Measurements from ENCODE around the gene ADAMTS1.

DNA sequence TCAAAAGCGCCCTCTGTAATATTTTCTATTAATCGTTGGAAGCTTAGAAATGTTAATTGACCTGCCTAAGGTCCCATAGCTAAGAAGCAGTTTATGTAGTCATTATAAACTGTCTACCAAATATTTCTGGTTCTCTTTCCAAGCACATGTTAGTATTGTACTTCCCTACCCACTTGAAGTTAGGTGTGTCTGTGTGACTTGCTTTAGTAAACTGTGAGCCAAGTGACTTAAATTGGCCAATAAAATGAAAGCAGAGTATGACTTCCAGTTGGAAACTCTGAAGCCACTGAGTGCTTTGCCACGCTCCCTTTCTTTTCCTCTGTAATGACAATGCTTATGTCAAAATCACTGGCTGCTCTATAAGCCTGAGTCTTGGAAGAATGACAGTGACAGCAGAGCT is 20.6 kb upstream of the ADAMTS1 start:
- TF ChIP-seq, protein P1, sequence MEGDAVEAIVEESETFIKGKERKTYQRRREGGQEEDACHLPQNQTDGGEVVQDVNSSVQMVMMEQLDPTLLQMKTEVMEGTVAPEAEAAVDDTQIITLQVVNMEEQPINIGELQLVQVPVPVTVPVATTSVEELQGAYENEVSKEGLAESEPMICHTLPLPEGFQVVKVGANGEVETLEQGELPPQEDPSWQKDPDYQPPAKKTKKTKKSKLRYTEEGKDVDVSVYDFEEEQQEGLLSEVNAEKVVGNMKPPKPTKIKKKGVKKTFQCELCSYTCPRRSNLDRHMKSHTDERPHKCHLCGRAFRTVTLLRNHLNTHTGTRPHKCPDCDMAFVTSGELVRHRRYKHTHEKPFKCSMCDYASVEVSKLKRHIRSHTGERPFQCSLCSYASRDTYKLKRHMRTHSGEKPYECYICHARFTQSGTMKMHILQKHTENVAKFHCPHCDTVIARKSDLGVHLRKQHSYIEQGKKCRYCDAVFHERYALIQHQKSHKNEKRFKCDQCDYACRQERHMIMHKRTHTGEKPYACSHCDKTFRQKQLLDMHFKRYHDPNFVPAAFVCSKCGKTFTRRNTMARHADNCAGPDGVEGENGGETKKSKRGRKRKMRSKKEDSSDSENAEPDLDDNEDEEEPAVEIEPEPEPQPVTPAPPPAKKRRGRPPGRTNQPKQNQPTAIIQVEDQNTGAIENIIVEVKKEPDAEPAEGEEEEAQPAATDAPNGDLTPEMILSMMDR (IDR thresholded peaks at IDR 0.05; ENCODE audit: insufficient read depth, low read length, poor library complexity, severe bottlenecking) = no peak
- TF ChIP-seq EZH2phosphoT487 (conservative IDR thresholded peaks at IDR 0.05; ENCODE audit: low read length) = no peak

Data from SU-DHL-6 (cell line).